Pons (tissue), 1 donor: Measurements from ENCODE around the gene GREB1L.
"Not testable (repeated sequence)": the region's sequence is repeated elsewhere in the genome, so short reads cannot be mapped to it uniquely, and the experiment has no call there.

ENCODE experiments used
- DNase-seq: peaks from one replicate; pipeline ENCODE4 v3.0.0-alpha.2; 2016; ENCODE audit warnings: low spot score

The GREB1L gene

GRCh38 chr18:21242141-21242779, at the start of gene GREB1L:
Gene GREB1L (plus strand): TSS chr18:21242232. CDS start chr18:21383519, 141,287 bp downstream.
- DNase-seq = no peak

- DNase-seq = no peak
Measured at GRCh38 chr18:21192308-21192624, 49.8 kb upstream of the GREB1L start.

GRCh38 chr18:21194871-21195771, 46.9 kb upstream of the GREB1L start:
- DNase-seq = peak; percentile 81

DNA sequence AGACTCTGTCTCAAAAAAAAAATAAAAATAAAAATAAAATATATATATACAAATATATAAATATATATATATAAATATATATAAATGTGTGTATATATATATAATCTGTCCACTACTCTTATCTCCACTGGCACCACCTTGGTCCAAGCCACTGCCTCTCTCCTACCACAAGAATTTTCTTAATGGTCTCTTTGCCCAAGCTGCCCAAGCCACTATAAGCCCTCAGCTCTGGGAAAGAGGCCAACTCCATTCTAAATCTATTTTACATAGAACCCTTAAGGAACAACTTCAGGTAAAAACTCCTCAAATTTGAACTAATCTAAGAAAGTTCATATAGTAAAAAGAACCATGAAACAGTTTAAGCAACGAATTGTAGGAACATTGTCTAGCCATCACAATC, 45.6 kb upstream of the GREB1L start:
- no peak for DNase-seq

DNA sequence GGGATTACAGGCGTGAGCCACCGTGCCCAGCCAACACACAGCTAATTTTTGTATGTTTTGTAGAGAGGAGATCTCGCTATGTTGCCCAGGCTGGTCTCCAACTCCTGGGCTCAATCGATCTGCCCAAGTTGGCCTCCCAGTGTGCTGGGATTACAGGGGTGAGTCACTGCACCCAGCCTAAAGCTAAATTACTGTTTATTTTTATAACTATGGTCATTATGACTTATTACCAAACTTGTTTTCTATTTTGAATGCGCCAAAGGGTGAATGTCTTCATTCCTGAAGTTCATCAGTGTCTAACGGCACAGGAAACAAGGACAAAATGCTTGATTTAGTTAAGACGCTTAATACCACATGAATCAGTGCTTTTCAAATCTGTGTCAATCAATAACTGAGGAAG, 38.9 kb upstream of the GREB1L start:
- DNase-seq = no peak

DNA sequence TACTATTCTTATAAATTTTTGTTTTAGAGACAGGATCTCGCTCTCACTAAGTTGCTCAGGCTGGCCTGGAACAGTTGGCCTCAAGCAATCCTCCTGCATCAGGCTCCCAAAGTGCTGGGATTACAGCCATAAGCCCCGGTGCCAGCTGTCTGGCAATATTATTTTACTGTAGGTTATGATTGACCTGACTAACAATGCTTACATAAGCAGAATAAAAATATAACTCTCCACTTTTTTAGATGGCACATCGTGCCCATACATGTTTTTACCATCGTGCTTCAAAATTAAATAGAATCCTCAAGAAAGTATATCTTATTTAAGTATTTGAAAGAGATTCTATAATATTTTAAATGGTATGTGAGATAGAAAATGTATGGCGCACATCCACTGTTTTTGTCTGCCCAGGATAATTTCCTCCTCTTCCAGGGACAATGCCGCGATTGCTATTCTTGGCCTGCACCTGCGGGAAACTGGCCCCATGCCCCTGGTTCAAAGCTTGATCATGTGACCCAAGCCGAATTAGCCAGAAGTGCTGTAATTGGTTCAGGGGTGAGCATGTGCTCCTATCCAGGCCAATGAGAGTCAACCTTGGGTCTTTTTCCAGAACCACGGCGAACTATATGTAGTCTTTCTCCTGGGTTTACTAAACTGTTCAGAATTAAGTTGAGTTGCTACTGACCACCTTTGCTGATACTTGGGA, 38.3 kb upstream of the GREB1L start:
- no peak for DNase-seq

- no peak for DNase-seq
Measured at GRCh38 chr18:21205695-21206094, 36.3 kb upstream of the GREB1L start.

DNA sequence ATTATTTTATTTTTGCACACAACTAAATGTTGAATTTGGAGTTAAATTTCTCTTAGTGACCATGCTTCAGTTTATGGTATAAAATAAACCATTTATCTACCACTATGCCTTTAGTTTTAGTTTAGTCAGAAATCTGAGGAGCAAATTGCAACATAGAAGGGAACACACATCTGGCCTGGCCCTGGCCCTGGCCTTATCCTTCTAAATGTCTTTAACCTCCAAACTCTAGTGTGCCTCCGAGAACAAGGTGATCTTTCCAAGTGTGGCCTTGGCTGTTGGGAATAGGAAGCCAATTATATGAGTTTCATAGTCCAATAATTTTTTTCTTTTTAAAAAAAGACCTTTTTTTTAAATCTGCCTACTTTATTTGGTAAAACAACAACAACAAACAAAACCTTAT, 31.8 kb upstream of the GREB1L start:
- no peak for DNase-seq

DNA sequence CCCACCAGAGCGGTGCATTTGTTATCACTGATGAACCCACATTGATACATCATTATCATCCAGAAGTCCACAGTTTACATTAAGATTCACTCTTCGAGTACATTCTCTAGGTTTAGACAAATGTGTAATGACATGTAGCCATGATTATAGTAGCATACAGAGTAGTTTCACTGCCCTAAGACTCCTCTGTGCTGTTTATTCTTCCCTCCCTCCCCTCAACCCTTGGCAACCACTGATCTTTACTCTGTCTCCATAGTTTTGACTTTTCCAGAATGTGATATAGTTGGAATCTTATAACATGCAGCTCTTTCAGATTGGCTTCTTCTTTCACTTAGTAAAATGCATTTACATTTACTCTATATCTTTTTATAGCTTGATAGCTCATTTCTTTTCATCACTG, 31.2 kb upstream of the GREB1L start:
- no peak for DNase-seq

GRCh38 chr18:21214409-21214808, 27.6 kb upstream of the GREB1L start:
- DNase-seq = not testable (repeated sequence)

GRCh38 chr18:21215490-21215889, 26.5 kb upstream of the GREB1L start:
- no peak for DNase-seq

GRCh38 chr18:21218862-21219261, 23.2 kb upstream of the GREB1L start:
- no peak for DNase-seq

- no peak for DNase-seq
Measured at GRCh38 chr18:21230436-21230835, 11.6 kb upstream of the GREB1L start.

DNA sequence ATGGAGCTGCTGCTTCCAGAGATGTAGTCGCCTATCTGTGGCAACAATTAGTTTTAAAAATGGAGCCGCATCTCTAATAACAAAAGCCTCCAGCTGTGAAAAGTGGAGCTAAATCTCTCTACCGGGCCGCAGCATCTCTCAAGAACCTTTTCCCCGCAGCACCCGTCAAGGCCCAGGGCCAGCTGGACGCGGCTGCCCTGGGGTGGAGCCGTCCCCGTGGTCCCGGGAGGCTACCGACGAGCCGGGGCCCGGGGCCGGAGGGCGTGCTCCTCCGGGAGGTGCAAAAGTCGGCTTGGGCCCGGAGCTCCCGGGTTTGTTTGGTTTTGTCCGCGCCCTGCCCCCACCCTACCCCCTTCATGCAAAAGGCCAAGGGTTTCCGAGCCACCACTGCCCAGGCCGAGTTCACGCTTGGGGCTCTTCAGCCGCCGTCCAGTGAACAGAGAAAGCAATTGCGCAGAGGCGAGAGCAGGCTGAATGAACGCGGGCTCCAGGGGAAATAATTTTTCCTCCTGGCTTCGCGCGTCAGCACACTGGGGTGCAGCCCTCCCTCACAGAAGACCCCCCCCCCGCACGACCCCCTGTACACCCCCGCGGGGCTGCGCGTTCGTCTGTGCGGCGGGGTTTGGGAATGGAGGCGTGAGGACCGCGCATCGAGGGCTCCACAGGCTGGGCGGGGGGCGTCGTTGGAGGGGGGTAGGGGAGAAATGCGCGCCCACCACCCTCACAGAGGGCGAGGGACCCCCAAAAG, 557 bp upstream of the GREB1L start:
- no peak for DNase-seq

- DNase-seq = no peak
Measured at GRCh38 chr18:21242780-21243401, 859 bp downstream of the GREB1L start.

GRCh38 chr18:21254576-21254975, 12.5 kb downstream of the GREB1L start:
- DNase-seq = no peak

DNA sequence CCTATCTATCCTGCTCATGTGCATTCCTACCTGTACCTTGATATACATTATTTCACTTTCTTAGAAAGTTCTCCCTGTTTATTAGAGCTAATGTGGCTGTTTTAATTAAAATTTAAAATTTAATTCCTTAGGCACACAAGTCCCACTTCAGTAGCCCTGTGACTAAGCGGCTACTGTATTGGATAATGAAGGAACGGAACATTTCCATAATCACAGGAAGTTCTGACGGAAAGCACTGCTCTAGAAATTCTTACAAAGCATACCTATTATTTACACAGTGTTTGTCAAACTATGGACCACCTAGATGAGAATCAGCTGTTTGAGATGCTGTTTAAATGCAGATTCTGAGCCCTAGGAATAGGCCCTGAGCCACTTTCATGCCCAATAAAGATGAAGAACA, 13.2 kb downstream of the GREB1L start:
- no peak for DNase-seq

DNA sequence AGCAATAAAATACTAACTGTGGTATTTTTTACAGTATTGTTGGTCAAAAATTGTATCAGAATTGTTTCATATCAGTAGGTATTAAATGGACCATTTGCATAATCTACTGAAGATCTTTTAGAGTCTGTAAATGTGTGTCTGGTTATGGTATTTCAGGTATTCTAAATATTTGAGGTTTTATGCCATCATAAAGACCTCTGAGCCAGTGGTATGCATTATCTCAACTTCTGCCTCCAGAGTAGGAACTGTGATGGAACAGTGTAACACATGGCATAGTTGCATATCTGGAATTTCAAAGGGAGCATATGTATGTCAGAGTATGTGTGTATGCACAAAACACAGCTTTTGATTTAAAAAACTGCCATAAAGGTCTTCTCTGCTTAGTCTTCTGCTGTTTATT, 15.4 kb downstream of the GREB1L start:
- DNase-seq = no peak

DNA sequence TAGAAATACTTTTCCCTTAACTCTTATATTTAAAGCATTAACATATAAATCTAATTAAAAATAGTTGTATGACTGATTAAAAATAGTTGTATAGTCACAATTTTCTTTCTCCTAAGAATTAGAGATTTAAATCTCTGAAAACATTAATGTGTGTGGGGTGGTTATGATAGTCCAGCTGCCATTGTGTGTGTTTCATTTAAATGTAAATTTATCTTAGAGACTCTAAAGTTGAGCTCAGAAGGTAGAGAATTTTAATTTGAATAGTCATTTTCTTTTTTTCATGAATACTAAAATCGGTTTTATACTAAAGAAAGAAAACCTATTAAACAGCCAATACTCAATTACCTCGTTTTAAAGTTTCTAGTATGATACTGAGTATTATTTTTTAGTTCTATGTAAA, 18.6 kb downstream of the GREB1L start:
- no peak for DNase-seq

GRCh38 chr18:21261352-21261751, 19.3 kb downstream of the GREB1L start:
- DNase-seq = no peak

DNA sequence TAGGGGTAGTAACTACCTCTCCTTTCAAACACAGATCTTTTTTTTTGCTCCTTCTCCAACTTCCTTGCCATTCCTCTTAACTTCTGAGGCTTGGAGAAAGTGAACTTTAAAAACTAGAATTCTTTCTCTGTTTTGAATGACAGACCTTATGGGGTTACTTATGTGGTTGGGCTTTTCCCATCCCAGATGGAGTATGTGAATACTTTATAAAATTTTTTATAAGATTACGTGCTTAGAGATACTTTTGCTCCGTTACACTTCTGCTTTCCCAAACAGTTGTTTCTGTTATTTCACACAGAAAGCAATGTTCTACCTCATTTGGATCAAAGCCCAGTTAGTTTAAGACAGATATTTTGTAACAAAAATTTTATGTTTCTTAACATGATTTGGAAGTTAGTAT, 20.2 kb downstream of the GREB1L start:
- no peak for DNase-seq

GRCh38 chr18:21262979-21263378, 20.9 kb downstream of the GREB1L start:
- peak; percentile 93 for DNase-seq
